Measurements from ENCODE around the gene SIGLEC8. TPM values are rescaled to one million over a fixed set of nuclear protein-coding genes. Genes with fewer than 3 reads are reported as not detected.

The SIGLEC8 gene
- total and polyA plus RNA-seq, 2 of the 8 experiments (the other 6 are each of a cell fraction or from before 2014, with no cell fraction given) = not detected

GRCh38 chr19:51450730-51451307, 7.4 kb downstream of the SIGLEC8 start (continued):
- TF ChIP-seq CHD7 (IDR thresholded peaks at IDR 0.05; ENCODE audit: insufficient replicate concordance, low read length) (no peak), TCF12 (IDR thresholded peaks at IDR 0.05; ENCODE audit: low read depth, low read length) (no peak), BRCA1 (IDR thresholded peaks at IDR 0.05; ENCODE audit: low read depth, low read length) (no peak), CREB1 (IDR thresholded peaks at IDR 0.05) (no peak), TEAD4 (IDR thresholded peaks at IDR 0.05; ENCODE audit: low read depth, low read length) (no peak), RXRA (IDR thresholded peaks at IDR 0.05; ENCODE audit: insufficient read depth, low read depth, low read length) (no peak)

Measured in H1 (cell line).